Measurements from ENCODE around the gene GLB1L3.

The GLB1L3 gene

GRCh38 chr11:134253188-134253993 lies 22.8 kb upstream of the GLB1L3 start, which contains the start of the genes ACAD8 and THYN1:
TSS of gene ACAD8 (plus strand) at chr11:134253568. CDS start at chr11:134253601, 33 bp downstream.
TSS of gene THYN1 (minus strand) at chr11:134253352. CDS start at chr11:134252882, 470 bp downstream.
- TF ChIP-seq CTCF (IDR thresholded peaks at IDR 0.05): no peak

- no peak for TF ChIP-seq CTCF (IDR thresholded peaks at IDR 0.05)
Measured at GRCh38 chr11:134254433-134255183, 21.6 kb upstream of the GLB1L3 start.

- no peak for TF ChIP-seq CTCF (IDR thresholded peaks at IDR 0.05)
Measured at GRCh38 chr11:134257101-134257500, 19.1 kb upstream of the GLB1L3 start.

- TF ChIP-seq CTCF (IDR thresholded peaks at IDR 0.05): no peak
Measured at GRCh38 chr11:134258577-134258976, 17.6 kb upstream of the GLB1L3 start.

GRCh38 chr11:134260503-134260902 lies 15.7 kb upstream of the GLB1L3 start:
- no peak for TF ChIP-seq CTCF (IDR thresholded peaks at IDR 0.05)

- TF ChIP-seq CTCF (IDR thresholded peaks at IDR 0.05): no peak
Measured at GRCh38 chr11:134260983-134261382, 15.2 kb upstream of the GLB1L3 start.

- TF ChIP-seq CTCF (IDR thresholded peaks at IDR 0.05): peak; percentile 79
Measured at GRCh38 chr11:134261626-134262488, 14.3 kb upstream of the GLB1L3 start.

Data from LNCAP (cell line).